ENCODE measurements around the gene DHRS2. TPM values are rescaled to one million over a fixed set of nuclear protein-coding genes. Genes with fewer than 3 reads are reported as not detected.
"Not testable (repeated sequence)": the region's sequence is repeated elsewhere in the genome, so short reads cannot be mapped to it uniquely, and the experiment has no call there.

The DHRS2 gene
- polyA plus RNA-seq, 6 donors from 2014 or later, result not detected

- ATAC-seq (ENCODE audit: low read depth in 2 of 2) (no peak), DNase-seq (no peak)
- H3K4me1 Mint-ChIP-seq, result no peaks in the 10 kb centered on the region
- peaks cover 25 to 42% (median 25%) of the 10 kb centered on the region in 3 donors for H3K27me3 Mint-ChIP-seq
- H3K4me3 Mint-ChIP-seq, result no peak overlapping the region
- H3K27ac Mint-ChIP-seq, result no peak overlapping the region
- peaks cover 0 to 3% (median 0%) of the 10 kb centered on the region in 7 donors for H3K9me3 Mint-ChIP-seq
- no peaks in the 10 kb centered on the region for H3K36me3 Mint-ChIP-seq
Observed at GRCh38 chr14:23675337-23675736, 39.2 kb downstream of the DHRS2 start.

DNA sequence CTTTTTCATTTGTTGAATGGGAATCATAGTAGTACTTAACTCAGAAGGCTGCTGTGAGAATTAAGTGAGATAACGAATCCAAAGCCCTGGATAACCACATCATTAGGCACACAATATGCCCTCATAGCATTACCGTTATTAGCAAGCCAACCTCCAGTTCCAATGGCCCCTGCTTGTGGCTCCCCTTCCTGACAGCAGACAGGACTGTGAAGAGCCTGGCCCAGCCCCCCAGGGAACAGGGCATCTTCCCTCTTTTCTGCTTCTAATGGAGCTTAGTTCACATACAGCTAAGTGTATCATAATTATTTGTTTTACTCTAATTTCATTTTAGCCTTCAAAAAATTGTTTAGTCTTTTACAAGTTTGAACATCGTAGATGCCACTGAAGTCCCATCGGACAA lies 39.7 kb downstream of the DHRS2 start:
- H3K36me3 Mint-ChIP-seq, result no peaks in the 10 kb centered on the region
- DNase-seq (no peak), ATAC-seq (ENCODE audit: low read depth in 2 of 2) (no peak)
- no peak overlapping the region for H3K4me3 Mint-ChIP-seq
- peaks cover 0 to 3% (median 0%) of the 10 kb centered on the region in 7 donors for H3K9me3 Mint-ChIP-seq
- no peak overlapping the region for H3K27ac Mint-ChIP-seq
- peaks cover 19 to 37% (median 26%) of the 10 kb centered on the region in 3 donors for H3K27me3 Mint-ChIP-seq
- no peaks in the 10 kb centered on the region for H3K4me1 Mint-ChIP-seq

DNA sequence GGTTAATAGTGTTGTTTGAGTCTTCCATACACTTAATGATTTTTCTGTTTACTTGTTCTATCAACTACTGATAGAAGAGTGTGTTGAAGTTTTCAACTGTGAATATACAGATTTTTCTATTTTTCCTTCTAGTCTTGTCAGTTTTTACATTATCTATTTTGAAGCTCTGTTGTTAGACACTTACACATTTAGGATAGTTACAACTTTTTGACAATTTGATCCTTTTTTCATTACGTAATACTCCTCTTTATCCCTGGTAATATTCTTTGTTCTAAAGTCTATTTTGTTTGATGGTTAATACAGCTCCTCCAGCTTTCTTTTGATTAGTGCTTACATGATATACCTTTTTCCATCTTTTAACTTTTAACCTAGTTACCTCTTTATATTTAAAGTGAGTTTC lies 45.2 kb downstream of the DHRS2 start:
- DNase-seq, result no peak
- peaks cover 5 to 21% (median 18%) of the 10 kb centered on the region in 3 donors for H3K27me3 Mint-ChIP-seq
- ATAC-seq (ENCODE audit: low read depth in 2 of 2), result no peak
- peaks cover 0 to 3% (median 0%) of the 10 kb centered on the region in 7 donors for H3K9me3 Mint-ChIP-seq
- H3K4me3 Mint-ChIP-seq, result no peak overlapping the region
- no peaks in the 10 kb centered on the region for H3K36me3 Mint-ChIP-seq
- no peaks in the 10 kb centered on the region for H3K4me1 Mint-ChIP-seq
- H3K27ac Mint-ChIP-seq, result no peak overlapping the region

DNA sequence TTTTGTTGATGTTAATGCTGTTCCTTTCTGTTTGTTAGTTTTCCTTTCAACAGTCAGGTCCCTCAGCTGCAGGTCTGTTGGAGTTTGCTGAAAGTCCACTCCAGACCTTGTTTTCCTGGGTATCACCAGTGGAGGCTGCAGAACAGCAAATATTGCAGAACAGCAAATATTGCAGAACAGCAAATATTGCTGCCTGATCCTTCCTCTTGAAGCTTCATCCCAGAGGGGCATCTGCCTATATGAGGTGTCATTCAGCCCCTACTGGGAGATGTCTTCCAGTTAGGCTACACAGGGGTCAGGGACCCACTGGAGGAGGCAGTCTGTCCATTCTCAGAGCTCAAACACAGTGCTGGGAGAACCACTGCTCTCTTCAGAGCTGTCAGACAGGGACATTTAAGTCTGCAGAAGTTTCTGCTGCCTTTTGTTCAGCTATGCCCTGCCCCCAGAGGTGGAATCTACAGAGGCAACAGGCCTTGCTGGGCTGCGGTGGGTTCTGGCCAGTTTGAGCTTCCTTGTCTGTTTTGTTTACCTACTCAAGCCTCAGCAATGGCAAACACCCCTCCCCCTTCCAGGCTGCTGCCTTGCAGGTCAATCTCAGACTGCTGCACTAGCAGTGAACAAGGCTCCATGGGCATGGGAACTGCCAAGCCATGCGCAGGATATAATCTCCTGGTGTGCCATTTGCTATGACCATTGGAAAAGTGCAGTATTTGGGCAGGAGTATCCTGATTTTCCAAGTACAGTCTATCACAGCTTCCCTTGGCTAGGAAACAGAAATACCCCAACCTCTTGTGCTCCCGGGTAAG lies 53.7 kb downstream of the DHRS2 start:
- H3K9me3 Mint-ChIP-seq; H3K4me1 Mint-ChIP-seq; H3K27ac Mint-ChIP-seq; H3K4me3 Mint-ChIP-seq; H3K36me3 Mint-ChIP-seq; ATAC-seq (ENCODE audit: low read depth in 2 of 2); DNase-seq: not testable (repeated sequence)
- peaks cover 0 to 15% (median 4%) of the 10 kb centered on the region in 3 donors for H3K27me3 Mint-ChIP-seq

DNA sequence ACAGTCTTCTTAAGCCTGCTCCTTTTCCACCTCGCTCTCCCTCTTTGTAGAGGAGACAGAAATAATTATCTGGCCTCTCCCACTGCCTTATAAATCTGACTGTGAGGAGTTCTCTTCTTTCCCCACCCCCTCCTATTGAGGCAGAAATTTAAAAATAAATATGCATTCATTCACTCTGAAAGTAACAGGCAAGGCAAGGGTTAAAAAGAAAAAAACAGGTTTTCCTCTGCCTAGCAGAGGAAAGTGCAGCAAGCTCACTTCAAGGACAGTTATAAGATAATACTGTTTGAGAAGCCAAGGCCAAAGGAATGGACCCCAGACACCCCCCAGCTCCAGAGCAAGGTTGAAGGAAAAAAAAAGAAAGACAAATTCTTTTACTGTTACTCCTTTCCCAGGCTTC lies 56.3 kb downstream of the DHRS2 start:
- ATAC-seq (ENCODE audit: low read depth in 2 of 2) (no peak), DNase-seq (no peak)
- peaks cover 5 to 19% (median 16%) of the 10 kb centered on the region in 3 donors for H3K27me3 Mint-ChIP-seq
- H3K36me3 Mint-ChIP-seq, result no peaks in the 10 kb centered on the region
- H3K9me3 Mint-ChIP-seq, result peaks cover 0 to 10% (median 4%) of the 10 kb centered on the region in 7 donors
- H3K27ac Mint-ChIP-seq, result no peak overlapping the region
- no peak overlapping the region for H3K4me3 Mint-ChIP-seq
- no peaks in the 10 kb centered on the region for H3K4me1 Mint-ChIP-seq

DNA sequence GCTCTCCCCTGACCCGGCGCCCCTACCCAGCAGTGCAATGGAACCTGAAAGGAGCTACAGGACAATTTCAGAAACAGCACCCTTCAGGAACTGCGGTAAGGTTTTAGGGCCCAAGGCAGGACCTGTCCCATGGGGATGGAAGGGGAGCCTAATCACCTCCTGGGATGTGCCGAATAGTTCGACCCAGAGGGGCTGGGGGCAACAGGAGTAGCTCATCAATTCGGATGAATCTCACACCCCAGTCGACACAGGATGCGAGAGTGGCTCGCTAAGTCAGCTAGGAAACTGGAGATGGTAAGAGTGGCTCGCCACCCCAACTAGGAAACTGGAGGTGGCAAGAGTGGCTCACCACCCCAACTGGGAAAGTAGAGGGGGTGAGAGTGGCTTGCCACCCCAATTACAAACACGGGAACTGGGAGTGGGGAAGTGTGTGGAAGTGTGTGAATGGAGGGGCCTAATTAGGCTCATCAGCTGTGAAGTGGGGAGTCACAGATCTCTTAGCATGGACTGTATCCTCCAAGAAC lies 57.1 kb downstream of the DHRS2 start:
- Mint-ChIP-seq H3K27ac (no peak overlapping the region), H3K4me1 (no peaks in the 10 kb centered on the region), H3K27me3 (peaks cover 5 to 22% (median 19%) of the 10 kb centered on the region in 3 donors), H3K4me3 (no peak overlapping the region), H3K9me3 (peaks cover 0 to 10% (median 4%) of the 10 kb centered on the region in 7 donors), H3K36me3 (no peaks in the 10 kb centered on the region)
- no peak for DNase-seq
- no peak for ATAC-seq (ENCODE audit: low read depth in 2 of 2)

GRCh38 chr14:23694085-23694948 lies 58.2 kb downstream of the DHRS2 start:
- no peaks in the 10 kb centered on the region for H3K36me3 Mint-ChIP-seq
- no peak overlapping the region for H3K27ac Mint-ChIP-seq
- peaks cover 11 to 22% (median 22%) of the 10 kb centered on the region in 3 donors for H3K27me3 Mint-ChIP-seq
- DNase-seq, result no peak
- no peaks in the 10 kb centered on the region for H3K4me1 Mint-ChIP-seq
- no peak for ATAC-seq (ENCODE audit: low read depth in 2 of 2)
- H3K9me3 Mint-ChIP-seq, result peaks cover 0 to 10% (median 4%) of the 10 kb centered on the region in 7 donors
- H3K4me3 Mint-ChIP-seq, result no peak overlapping the region

Other genes starting within 250 kb of the DHRS2 start
- not detected for gene MYH6, start 228.1 kb upstream of the DHRS2 start, polyA plus RNA-seq (ENCODE audit: low read depth in 6 of 6)
- not detected for gene MYH7, start 200.7 kb upstream of the DHRS2 start, polyA plus RNA-seq (ENCODE audit: low read depth in 6 of 6)
- 100 to 1,000 TPM in 1 of 6 donors, 10 to 100 TPM in 5; 54.2 to 105 (median 76.4) TPM for gene NGDN, start 166.7 kb upstream of the DHRS2 start, polyA plus RNA-seq (ENCODE audit: low read depth in 6 of 6)
- under 1 TPM in 3 of 6 donors, not detected in 3; 0.03 to 0.38 (median 0.04) TPM for gene ZFHX2, start 84.6 kb upstream of the DHRS2 start, polyA plus RNA-seq (ENCODE audit: low read depth in 6 of 6)
- gene THTPA, start 80.1 kb upstream of the DHRS2 start, polyA plus RNA-seq (ENCODE audit: low read depth in 6 of 6), result 10 to 100 TPM; 16.0 to 28.3 (median 21.7) TPM
- gene AP1G2, start 68.6 kb upstream of the DHRS2 start, polyA plus RNA-seq (ENCODE audit: low read depth in 6 of 6), result 100 to 1,000 TPM in 1 of 6 donors, 10 to 100 TPM in 5; 58.3 to 116 (median 80.4) TPM
- gene JPH4, start 57.6 kb upstream of the DHRS2 start, polyA plus RNA-seq (ENCODE audit: low read depth in 6 of 6), result 1 to 10 TPM in 1 of 6 donors, under 1 TPM in 2, not detected in 3; 0.09 to 1.3 (median 0.17) TPM